Measurements from ENCODE around the gene CEP57L1. TPM values are rescaled to one million over a fixed set of nuclear protein-coding genes. Genes with fewer than 3 reads are reported as not detected.

Gene CEP57L1
- total RNA-seq, 1 experiment from 2014 or later: 13.2 TPM

- H3K4me3 Mint-ChIP-seq (ENCODE audit: low read depth, unreplicated experiment): no peak overlapping the region
- CTCF ChIA-PET: no interaction called here
- no TSS peak for BruUV-seq (replicated peaks)
- no peaks in the 10 kb centered on the region for H3K9me3 Mint-ChIP-seq (ENCODE audit: low read depth, unreplicated experiment)
- intact Hi-C loops (cut with micrococcal nuclease; ENCODE audit: unreplicated experiment): no loop called here
- H3K27ac Mint-ChIP-seq (ENCODE audit: unreplicated experiment): no peak overlapping the region
- peaks cover 12% of the 10 kb centered on the region for H3K4me1 Mint-ChIP-seq (ENCODE audit: low read depth, unreplicated experiment)
- TF ChIP-seq CTCF (IDR thresholded peaks at IDR 0.05; ENCODE audit: unreplicated experiment): no peak
- no peaks in the 10 kb centered on the region for H3K27me3 Mint-ChIP-seq (ENCODE audit: unreplicated experiment)
- H3K36me3 Mint-ChIP-seq (ENCODE audit: insufficient read depth, unreplicated experiment): no peaks in the 10 kb centered on the region
- no peak for DNase-seq
These were observed 33.1 kb upstream of the CEP57L1 start for GRCh38 chr6:109062216-109062615.

GRCh38 chr6:109062767-109063352 is 32.4 kb upstream of the CEP57L1 start:
- BruUV-seq (replicated peaks): no TSS peak
- CTCF ChIA-PET: no interaction called here
- Mint-ChIP-seq H3K27ac (ENCODE audit: unreplicated experiment) (no peak overlapping the region), H3K4me1 (ENCODE audit: low read depth, unreplicated experiment) (peaks cover 12% of the 10 kb centered on the region), H3K27me3 (ENCODE audit: unreplicated experiment) (no peaks in the 10 kb centered on the region), H3K36me3 (ENCODE audit: insufficient read depth, unreplicated experiment) (no peaks in the 10 kb centered on the region), H3K9me3 (ENCODE audit: low read depth, unreplicated experiment) (no peaks in the 10 kb centered on the region), H3K4me3 (ENCODE audit: low read depth, unreplicated experiment) (no peak overlapping the region)
- no peak for TF ChIP-seq CTCF (IDR thresholded peaks at IDR 0.05; ENCODE audit: unreplicated experiment)
- DNase-seq: no peak
- intact Hi-C loops (cut with micrococcal nuclease; ENCODE audit: unreplicated experiment): no loop called here

GRCh38 chr6:109069746-109070145 is 25.6 kb upstream of the CEP57L1 start:
- CTCF ChIA-PET: interaction anchor here (0.6 kb wide), 1 partner anchor 137 kb away, joined by 3 read pairs; no protein-coding TSS in a partner anchor
- intact Hi-C loops (cut with micrococcal nuclease; ENCODE audit: unreplicated experiment): loop anchor here (5.0 kb wide), 1 partner anchor 177 kb away; no protein-coding TSS in a partner anchor

GRCh38 chr6:109071125-109071917 is 24.0 kb upstream of the CEP57L1 start:
- Mint-ChIP-seq H3K4me1 (ENCODE audit: low read depth, unreplicated experiment) (peaks cover 8% of the 10 kb centered on the region), H3K27ac (ENCODE audit: unreplicated experiment) (no peak overlapping the region), H3K27me3 (ENCODE audit: unreplicated experiment) (no peaks in the 10 kb centered on the region), H3K36me3 (ENCODE audit: insufficient read depth, unreplicated experiment) (no peaks in the 10 kb centered on the region), H3K9me3 (ENCODE audit: low read depth, unreplicated experiment) (no peaks in the 10 kb centered on the region), H3K4me3 (ENCODE audit: low read depth, unreplicated experiment) (no peak overlapping the region)
- TF ChIP-seq CTCF (IDR thresholded peaks at IDR 0.05; ENCODE audit: unreplicated experiment): no peak
- intact Hi-C loops (cut with micrococcal nuclease; ENCODE audit: unreplicated experiment): loop anchor here (5.0 kb wide), 1 partner anchor 179 kb away; no protein-coding TSS in a partner anchor
- no TSS peak for BruUV-seq (replicated peaks)
- CTCF ChIA-PET: interaction anchor here (0.6 to 2.2 kb wide), 4 partner anchors 313 to 1578 kb away, joined by 3 to 12 read pairs (median 4); no protein-coding TSS in a partner anchor
- DNase-seq: no peak

More at GRCh38 chr6:109069746-109070145, 25.6 kb upstream of the CEP57L1 start:
- Mint-ChIP-seq H3K27me3 (ENCODE audit: unreplicated experiment) (no peaks in the 10 kb centered on the region), H3K4me3 (ENCODE audit: low read depth, unreplicated experiment) (no peak overlapping the region), H3K4me1 (ENCODE audit: low read depth, unreplicated experiment) (peaks cover 8% of the 10 kb centered on the region), H3K9me3 (ENCODE audit: low read depth, unreplicated experiment) (no peaks in the 10 kb centered on the region), H3K36me3 (ENCODE audit: insufficient read depth, unreplicated experiment) (no peaks in the 10 kb centered on the region), H3K27ac (ENCODE audit: unreplicated experiment) (no peak overlapping the region)
- BruUV-seq (replicated peaks): no TSS peak
- no peak for DNase-seq
- TF ChIP-seq CTCF (IDR thresholded peaks at IDR 0.05; ENCODE audit: unreplicated experiment): no peak

Data from Calu3 (cell line).